Esophagus muscularis mucosa (tissue), 4 donors: ENCODE data around the gene G3BP2. TPM values are rescaled to one million over a fixed set of nuclear protein-coding genes. Genes with fewer than 3 reads are reported as not detected.
A peak's percentile ranks its signal among the peaks of the same experiment; 100 is the strongest.

Source experiments
- DNase-seq: peaks from one replicate; pipeline ENCODE4 v3.0.0-alpha.2; 2017; ENCODE audit errors: extremely low spot score
- H3K27ac ChIP-seq, 4 donors: fragments of 200-600 bp; sonication (generic); replicated peaks in 1 of 4; 1 replicate in 3 of 4; 2 replicates in 1 of 4; pipeline ENCODE4 v1.5.1; 2016 to 2019; ENCODE audit warnings: mild to moderate bottlenecking in 1 of 4
- H3K27me3 ChIP-seq, 4 donors: fragments of 200-600 bp; sonication (generic); one replicate each; pipeline versions ENCODE4 v1.5.1 to v1.6.0; 2016 to 2019
- H3K36me3 ChIP-seq, 4 donors: fragments of 200-600 bp; sonication (generic); one replicate each; pipeline ENCODE4 v1.5.1; 2016 to 2019
- H3K4me1 ChIP-seq, 4 donors: fragments of 200-600 bp; sonication (generic); one replicate each; pipeline ENCODE4 v1.5.1; 2016 to 2019
- H3K4me3 ChIP-seq, 4 donors: fragments of 200-600 bp; sonication (generic); 1 replicate in 2 of 4; 2 replicates in 2 of 4; pipeline ENCODE4 v1.5.1; 2016 to 2019; ENCODE audit warnings: mild to moderate bottlenecking in 4 of 4, moderate library complexity in 1 of 4
- H3K9me3 ChIP-seq, 4 donors: fragments of 200-600 bp; sonication (generic); 1 replicate in 3 of 4; 2 replicates in 1 of 4; pipeline ENCODE4 v1.5.1; 2016 to 2019
- CTCF ChIP-seq, 3 experiments: fragments of 200-600 bp in 2 of 3; fragments of 450-650 bp in 1 of 3; sonication (generic) in 2 of 3; IDR thresholded peaks; one replicate each; pipeline ENCODE4 v1.5.1; 2017 to 2019; ENCODE audit warnings: antibody characterized with exemption in 3 of 3, mild to moderate bottlenecking in 2 of 3, moderate library complexity in 1 of 3
- EP300 ChIP-seq: sonication (generic); formaldehyde crosslinking; IDR thresholded peaks from one replicate; pipeline ENCODE4 v1.6.1; 2017; ENCODE audit warnings: antibody characterized with exemption
- POLR2A ChIP-seq: fragments of 450-650 bp; IDR thresholded peaks from one replicate; pipeline ENCODE4 v1.6.1; 2017; ENCODE audit warnings: antibody characterized with exemption, moderate library complexity, mild to moderate bottlenecking, low read depth
- POLR2AphosphoS5 ChIP-seq, 2 donors: sonication (generic); formaldehyde crosslinking; IDR thresholded peaks; one replicate each; pipeline ENCODE4 v1.6.1; 2017; ENCODE audit warnings: antibody characterized with exemption in 2 of 2
- WGBS: methylation state at CpG from one replicate; pipeline ENCODE4 v1.1.5; 2018; 5-methylcytosine and 5-hydroxymethylcytosine counted together
- intact Hi-C: fragments of 100-400 bp; cut with DNase I; formaldehyde crosslinking; loops from one replicate; pipeline ENCODE4 v1.15.1; 2023
- total RNA-seq, 4 donors: library from RNA; depleted of rRNA; stranded (reverse); fragments of >200 nt; gene quantifications; one replicate each; pipeline versions ENCODE4 v1.1.0 to v1.2.1, GENCODE V29; 2016

G3BP2 gene
- total RNA-seq, 4 donors from 2014 or later = 94.6 to 127 (median 109) TPM

GRCh38 chr4:75630937-75631329, 42.3 kb downstream of the G3BP2 start:
- Histone ChIP-seq H3K36me3 (no peaks in the 10 kb centered on the region), H3K27ac (peak overlapping the region; percentile 59 to 78 (median 74)), H3K4me3 (peak overlapping the region; percentile 66 to 82 (median 68)), H3K27me3 (no peaks in the 10 kb centered on the region), H3K4me1 (peaks cover 2 to 30% (median 18%) of the 10 kb centered on the region in 4 donors), H3K9me3 (no peaks in the 10 kb centered on the region)
- intact Hi-C loops = loop anchor here (5.0 kb wide), 1 partner anchor 96 kb away; no protein-coding TSS in a partner anchor
- 44% methylated on average over 9 of the region's 9 CpGs for WGBS
- DNase-seq = no peak
- TF ChIP-seq CTCF (IDR thresholded peaks at IDR 0.05) = no peak
- TF ChIP-seq POLR2A = no peak
- TF ChIP-seq POLR2AphosphoS5 (IDR thresholded peaks at IDR 0.05) = no peak

- peaks cover 2 to 30% (median 18%) of the 10 kb centered on the region in 4 donors for H3K4me1 ChIP-seq
- WGBS = 7% methylated on average over 25 of the region's 57 CpGs
- DNase-seq = peak; percentile 96
- H3K27me3 ChIP-seq = no peaks in the 10 kb centered on the region
- H3K27ac ChIP-seq = peak within 1 kb of the TSS; percentile 59 to 78 (median 74)
- peak within 1 kb of the TSS; percentile 66 to 82 (median 68) for H3K4me3 ChIP-seq
- no peaks in the 10 kb centered on the region for H3K36me3 ChIP-seq
- intact Hi-C loops = loop anchor here (5.0 kb wide), 1 partner anchor 97 kb away; no protein-coding TSS in a partner anchor
- H3K9me3 ChIP-seq = no peaks in the 10 kb centered on the region
- TF ChIP-seq POLR2A = no peak
- TF ChIP-seq EP300 = no peak
- peak; percentile 78 to 88 for TF ChIP-seq POLR2AphosphoS5 (IDR thresholded peaks at IDR 0.05)
Observed at GRCh38 chr4:75630174-75630936, 42.9 kb downstream of the G3BP2 start, which contains the start of gene CDKL2. Gene CDKL2, minus strand, starts transcription at chr4:75630528. Its CDS starts 4,540 bp downstream, at chr4:75625988.

GRCh38 chr4:75629239-75629638, 44.0 kb downstream of the G3BP2 start:
- WGBS = 77% methylated on average over 2 of the region's 2 CpGs
- no peaks in the 10 kb centered on the region for H3K9me3 ChIP-seq
- intact Hi-C loops = no loop called here
- no peak for DNase-seq
- no peak overlapping the region for H3K27ac ChIP-seq
- no peaks in the 10 kb centered on the region for H3K27me3 ChIP-seq
- peaks cover 2 to 29% (median 18%) of the 10 kb centered on the region in 4 donors for H3K4me1 ChIP-seq
- H3K4me3 ChIP-seq = peak overlapping the region in 3 of 4 donors; percentile 66 to 82 (median 71)
- TF ChIP-seq CTCF (IDR thresholded peaks at IDR 0.05) (no peak), EP300 (no peak), POLR2A (no peak), POLR2AphosphoS5 (IDR thresholded peaks at IDR 0.05) (no peak)
- H3K36me3 ChIP-seq = no peaks in the 10 kb centered on the region

GRCh38 chr4:75623026-75623425, 50.2 kb downstream of the G3BP2 start:
- no peak for DNase-seq
- intact Hi-C loops = no loop called here
- Histone ChIP-seq H3K4me1 (no peaks in the 10 kb centered on the region), H3K9me3 (no peaks in the 10 kb centered on the region), H3K4me3 (no peak overlapping the region), H3K27ac (no peak overlapping the region), H3K27me3 (no peaks in the 10 kb centered on the region), H3K36me3 (peaks cover 0 to 4% (median 0%) of the 10 kb centered on the region in 4 donors)
- WGBS = 95% methylated on average over 5 of the region's 5 CpGs
- no peak for TF ChIP-seq POLR2A
- TF ChIP-seq CTCF (IDR thresholded peaks at IDR 0.05) = no peak
- no peak for TF ChIP-seq POLR2AphosphoS5 (IDR thresholded peaks at IDR 0.05)
- TF ChIP-seq EP300 = no peak

GRCh38 chr4:75621715-75622114, 51.5 kb downstream of the G3BP2 start:
- intact Hi-C loops = no loop called here
- peaks cover 0 to 4% (median 0%) of the 10 kb centered on the region in 4 donors for H3K36me3 ChIP-seq
- no peaks in the 10 kb centered on the region for H3K27me3 ChIP-seq
- no peak overlapping the region for H3K27ac ChIP-seq
- no peak overlapping the region for H3K4me3 ChIP-seq
- DNase-seq = no peak
- TF ChIP-seq EP300 = no peak
- TF ChIP-seq CTCF (IDR thresholded peaks at IDR 0.05) = no peak
- no peak for TF ChIP-seq POLR2AphosphoS5 (IDR thresholded peaks at IDR 0.05)
- no peak for TF ChIP-seq POLR2A
- no peaks in the 10 kb centered on the region for H3K9me3 ChIP-seq
- no peaks in the 10 kb centered on the region for H3K4me1 ChIP-seq
